Measurements from ENCODE around the gene ATF6B. TPM values are rescaled to one million over a fixed set of nuclear protein-coding genes. Genes with fewer than 3 reads are reported as not detected.

The ATF6B gene
- total and polyA plus RNA-seq, 2 of the 8 experiments (the other 6 are each of a cell fraction or from before 2014, with no cell fraction given) = 38.1 to 42.2 TPM

DNA sequence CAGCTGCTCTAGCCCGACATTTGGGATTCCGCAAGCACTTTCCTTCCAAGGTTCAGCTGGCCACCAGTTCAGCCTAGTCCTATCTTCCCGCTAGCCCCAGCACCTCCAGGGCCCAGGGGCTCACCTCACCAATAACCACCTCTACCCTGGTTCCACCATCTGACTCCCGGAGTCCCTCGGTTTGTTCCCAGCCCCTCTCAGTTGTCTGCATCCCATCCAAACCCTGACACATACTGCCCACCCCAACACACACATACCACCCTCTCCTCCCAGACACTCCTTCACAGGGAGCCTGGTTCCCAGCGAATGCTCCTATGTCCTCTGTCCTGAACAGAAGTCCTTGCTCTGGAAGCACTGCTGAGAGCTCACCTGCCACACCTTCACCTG, 19.3 kb downstream of the ATF6B start:
- Histone ChIP-seq H3K14ac (ENCODE audit: insufficient read length) (no peak overlapping the region), H3K9me3 (ENCODE audit: insufficient read depth in 2 of 2, low read depth in 1 of 2, low read length in 1 of 2) (no peaks in the 10 kb centered on the region), H2BK12ac (ENCODE audit: low read depth, low read length) (no peak overlapping the region), H3K4me3 (ENCODE audit: extremely low read depth in 1 of 4, insufficient read depth in 2 of 4, low read depth in 3 of 4, low read length in 4 of 4) (peak overlapping the region in 2 of 4 experiments; percentile 5 to 9; a peak in 2 of 8 replicates), H3K23me2 (ENCODE audit: low read depth, low read length) (0 out of 2 replicates have a peak, but pooled peaks cover 2% of the 10 kb centered on the region), H4K91ac (replicated peaks; ENCODE audit: insufficient read length, low read length) (no peak overlapping the region), H2AK5ac (ENCODE audit: low read depth, low read length) (no peak overlapping the region), H2BK5ac (ENCODE audit: low read depth, low read length) (no peak overlapping the region), H3K79me2 (ENCODE audit: control insufficient read depth in 1 of 2, insufficient read depth in 2 of 2, low read length in 2 of 2) (no peaks in the 10 kb centered on the region), H2AFZ (ENCODE audit: low read length) (no peak overlapping the region), H3K36me3 (ENCODE audit: control insufficient read depth in 2 of 4, insufficient read depth in 4 of 4, low read length in 3 of 4) (no peaks in the 10 kb centered on the region), H3K9ac (replicated peaks in 1 of 4; ENCODE audit: extremely low read depth in 1 of 4, low read depth in 3 of 4, low read length in 3 of 4) (no peak overlapping the region), H2BK120ac (replicated peaks; ENCODE audit: low read depth, low read length) (no peak overlapping the region), H2BK15ac (ENCODE audit: low read length) (no peak overlapping the region), H3K79me1 (ENCODE audit: low read depth, low read length) (no peaks in the 10 kb centered on the region), H4K8ac (ENCODE audit: extremely low read depth, insufficient read depth, low read length) (no peak overlapping the region; the same call in 1 of the 2 replicates), H3K4me2 (ENCODE audit: insufficient read depth in 1 of 2, low read depth in 2 of 2, low read length in 2 of 2) (peak overlapping the region; percentile 4 to 55; a peak in 3 of 4 replicates), H3K23ac (ENCODE audit: insufficient read length) (no peak overlapping the region), H2BK20ac (ENCODE audit: low read length) (no peak overlapping the region), H4K20me1 (replicated peaks in 1 of 2; ENCODE audit: control insufficient read depth in 1 of 2, insufficient read depth in 2 of 2, low read length in 2 of 2) (peaks cover 3 to 4% of the 10 kb centered on the region in 2 experiments), H4K5ac (ENCODE audit: insufficient read length, low read depth, low read length) (no peak overlapping the region), H3K56ac (replicated peaks; ENCODE audit: insufficient read length, low read depth, low read length) (no peak overlapping the region), H3K4me1 (replicated peaks in 1 of 4; ENCODE audit: control insufficient read depth in 3 of 4, insufficient read depth in 4 of 4, low read length in 3 of 4) (peaks cover 2 to 14% (median 9%) of the 10 kb centered on the region in 4 experiments), H3K4ac (replicated peaks; ENCODE audit: insufficient read length, low read depth, low read length) (no peak overlapping the region), H3K27ac (ENCODE audit: low read depth, low read length) (no peak overlapping the region), H3K18ac (ENCODE audit: extremely low read depth, low read length) (peak overlapping the region; percentile 1; the same call in 1 of the 2 replicates), H3K27me3 (replicated peaks in 1 of 4; ENCODE audit: control insufficient read depth in 3 of 4, extremely low read depth in 1 of 4, insufficient read depth in 3 of 4, low read length in 3 of 4) (peaks cover 0 to 11% (median 6%) of the 10 kb centered on the region in 4 experiments; a peak in 5 of 7 replicates)
- CTCF ChIA-PET (ENCODE audit: partially characterized antibody) = interaction anchor here (0.6 to 6.0 kb wide), 8 partner anchors 10 to 918 kb away, joined by 3 to 49 read pairs (median 4); no protein-coding TSS in a partner anchor
- DNase-seq (ENCODE audit: low read depth in 1 of 2, low spot score in 2 of 2) = no peak
- no peak for FAIRE-seq
- 70% methylated on average over 6 of the region's 6 CpGs; no CpG with 5 or more reads in 1 of the 2 experiments for WGBS, 2 experiments (ENCODE audit: extremely low coverage in 1 of 2, insufficient coverage in 1 of 2, insufficient read length in 1 of 2, insufficient replicate concordance in 2 of 2, low coverage in 1 of 2, low lambda C conversion rate in 2 of 2, missing lambda C conversion rate in 1 of 2)
- POLR2A ChIA-PET (ENCODE audit: partially characterized antibody) = interaction anchor here (1.0 to 3.1 kb wide), 13 partner anchors 8 to 86 kb away, joined by 3 to 16 read pairs (median 4); partner anchors contain the start of genes ATF6B, EGFL8, GPSM3 and PRRT1
- TF ChIP-seq KDM1A (IDR thresholded peaks at IDR 0.05; ENCODE audit: borderline replicate concordance, low read length) = no peak
- TF ChIP-seq KDM5A (IDR thresholded peaks at IDR 0.05; ENCODE audit: low read length) = no peak
- no peak for TF ChIP-seq RAD21 (IDR thresholded peaks at IDR 0.05 in 1 of 2, conservative IDR thresholded peaks at IDR 0.05 in 1 of 2; ENCODE audit: low read depth in 2 of 2, low read length in 2 of 2)
- TF ChIP-seq, protein P1, sequence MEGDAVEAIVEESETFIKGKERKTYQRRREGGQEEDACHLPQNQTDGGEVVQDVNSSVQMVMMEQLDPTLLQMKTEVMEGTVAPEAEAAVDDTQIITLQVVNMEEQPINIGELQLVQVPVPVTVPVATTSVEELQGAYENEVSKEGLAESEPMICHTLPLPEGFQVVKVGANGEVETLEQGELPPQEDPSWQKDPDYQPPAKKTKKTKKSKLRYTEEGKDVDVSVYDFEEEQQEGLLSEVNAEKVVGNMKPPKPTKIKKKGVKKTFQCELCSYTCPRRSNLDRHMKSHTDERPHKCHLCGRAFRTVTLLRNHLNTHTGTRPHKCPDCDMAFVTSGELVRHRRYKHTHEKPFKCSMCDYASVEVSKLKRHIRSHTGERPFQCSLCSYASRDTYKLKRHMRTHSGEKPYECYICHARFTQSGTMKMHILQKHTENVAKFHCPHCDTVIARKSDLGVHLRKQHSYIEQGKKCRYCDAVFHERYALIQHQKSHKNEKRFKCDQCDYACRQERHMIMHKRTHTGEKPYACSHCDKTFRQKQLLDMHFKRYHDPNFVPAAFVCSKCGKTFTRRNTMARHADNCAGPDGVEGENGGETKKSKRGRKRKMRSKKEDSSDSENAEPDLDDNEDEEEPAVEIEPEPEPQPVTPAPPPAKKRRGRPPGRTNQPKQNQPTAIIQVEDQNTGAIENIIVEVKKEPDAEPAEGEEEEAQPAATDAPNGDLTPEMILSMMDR (IDR thresholded peaks at IDR 0.05; ENCODE audit: control extremely low read depth in 1 of 3, insufficient read depth in 1 of 3, low read depth in 1 of 3, low read length in 3 of 3) = no peak
- no peak for TF ChIP-seq FOSL1 (IDR thresholded peaks at IDR 0.05; ENCODE audit: insufficient read depth, low read depth, low read length)
- no peak for TF ChIP-seq CBX5 (IDR thresholded peaks at IDR 0.05; ENCODE audit: low read depth, low read length)
- TF ChIP-seq PHF8 (conservative IDR thresholded peaks at IDR 0.05; ENCODE audit: low read depth, low read length) = no peak
- TF ChIP-seq CREB1 (IDR thresholded peaks at IDR 0.05) = no peak
- no peak for TF ChIP-seq SP2 (IDR thresholded peaks at IDR 0.05; ENCODE audit: low read length)
- TF ChIP-seq SP4 (IDR thresholded peaks at IDR 0.05; ENCODE audit: low read length) = no peak
- TF ChIP-seq CHD1 (IDR thresholded peaks at IDR 0.05; ENCODE audit: low read depth, low read length) = no peak

All from H1 (cell line).